Activated CD4-positive, CD25-positive, alpha-beta regulatory T cell (primary cell): ENCODE results near the gene BTBD17.
"Not testable (repeated sequence)": the region's sequence is repeated elsewhere in the genome, so short reads cannot be mapped to it uniquely, and the experiment has no call there.

ENCODE experiments used
- DNase-seq, 4 experiments: peaks; one replicate each; lab custom pipeline; 2025; lab: John Stamatoyannopoulos, UW

Gene BTBD17, protein sequence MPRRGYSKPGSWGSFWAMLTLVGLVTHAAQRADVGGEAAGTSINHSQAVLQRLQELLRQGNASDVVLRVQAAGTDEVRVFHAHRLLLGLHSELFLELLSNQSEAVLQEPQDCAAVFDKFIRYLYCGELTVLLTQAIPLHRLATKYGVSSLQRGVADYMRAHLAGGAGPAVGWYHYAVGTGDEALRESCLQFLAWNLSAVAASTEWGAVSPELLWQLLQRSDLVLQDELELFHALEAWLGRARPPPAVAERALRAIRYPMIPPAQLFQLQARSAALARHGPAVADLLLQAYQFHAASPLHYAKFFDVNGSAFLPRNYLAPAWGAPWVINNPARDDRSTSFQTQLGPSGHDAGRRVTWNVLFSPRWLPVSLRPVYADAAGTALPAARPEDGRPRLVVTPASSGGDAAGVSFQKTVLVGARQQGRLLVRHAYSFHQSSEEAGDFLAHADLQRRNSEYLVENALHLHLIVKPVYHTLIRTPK

DNA sequence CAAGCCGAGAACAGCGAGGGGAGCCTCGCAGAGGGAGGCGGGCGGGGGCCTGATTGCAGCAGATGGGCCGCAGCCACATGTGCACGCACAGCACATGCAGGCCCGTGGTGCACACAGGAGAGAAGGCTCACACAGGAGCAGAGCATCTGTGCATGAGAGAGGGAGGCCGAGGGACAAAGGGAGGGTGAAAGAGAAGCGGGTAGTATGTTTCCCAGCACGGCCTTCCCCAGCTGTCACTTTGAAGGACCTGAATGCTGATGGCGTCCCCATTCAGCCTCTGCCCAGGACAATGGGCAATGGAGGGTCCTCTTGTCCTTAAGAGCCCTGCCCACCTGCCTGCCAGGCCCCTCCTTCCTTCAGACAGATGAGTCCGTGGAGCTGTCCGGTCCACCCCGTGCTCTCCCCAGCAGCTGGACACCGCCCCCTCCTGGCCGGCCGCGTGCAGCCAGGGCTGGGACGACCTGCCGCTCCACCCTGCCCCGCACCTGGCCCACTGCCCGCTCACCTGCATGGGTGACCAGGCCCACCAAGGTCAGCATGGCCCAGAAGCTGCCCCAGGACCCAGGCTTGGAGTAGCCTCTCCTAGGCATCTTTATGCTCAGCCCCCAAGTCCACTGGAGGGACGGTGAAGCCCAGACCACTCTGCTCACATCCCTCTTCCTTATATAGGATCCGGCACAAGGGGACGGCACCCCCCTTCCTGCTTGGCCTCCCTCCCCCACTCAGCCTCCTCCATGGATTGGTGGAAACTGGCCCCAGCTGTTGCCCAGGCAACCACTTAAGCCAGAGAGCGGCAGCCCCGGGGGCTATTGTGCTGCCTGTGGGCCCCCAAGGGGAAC, at the start of gene BTBD17:
TSS of gene BTBD17 (minus strand) at position 639 of the 839 bp plus-strand sequence. CDS start at position 590, 49 bp downstream.
- DNase-seq, result peak; percentile 8 to 22 (median 14)

DNA sequence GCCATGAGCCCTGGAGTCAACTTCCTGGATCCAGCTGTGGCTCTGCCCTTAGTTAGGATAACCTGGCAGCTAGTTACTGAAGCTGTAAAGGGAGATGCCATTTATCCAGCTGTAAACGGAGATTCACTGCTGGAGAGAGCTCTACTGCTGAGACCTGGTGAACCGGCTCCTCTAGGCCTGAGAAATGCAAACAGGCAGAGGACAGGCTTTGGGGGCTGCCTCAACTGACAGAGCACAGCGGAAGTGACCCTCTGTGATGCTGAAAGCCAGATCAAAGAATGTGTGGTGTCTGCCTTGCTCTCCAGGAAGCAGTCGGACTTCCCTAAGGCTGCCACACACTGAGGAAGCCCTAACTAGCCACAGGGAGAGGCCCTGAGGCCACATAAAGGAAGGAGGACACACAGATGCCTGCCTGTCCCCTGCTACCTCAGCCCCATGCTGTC, 48.4 kb upstream of the BTBD17 start:
- DNase-seq, result no peak

DNA sequence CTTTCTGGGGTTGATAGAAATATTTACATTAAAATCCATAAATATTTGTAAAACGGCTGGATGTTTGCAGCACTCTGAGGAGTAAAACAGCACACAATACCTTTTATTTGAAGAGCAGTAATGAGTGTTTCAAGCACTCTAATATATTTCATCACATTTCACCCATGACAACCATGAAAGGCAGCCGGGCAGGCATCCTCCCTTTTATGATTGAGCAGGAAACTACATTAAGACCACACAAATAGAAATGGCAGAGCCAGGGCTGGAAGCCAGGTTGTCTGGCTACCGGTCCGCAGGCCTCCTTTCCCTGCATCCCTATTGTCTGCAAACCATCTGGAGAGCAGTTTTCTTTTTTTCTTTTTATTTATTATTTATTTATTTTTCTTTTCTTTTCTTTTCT, 47.1 kb upstream of the BTBD17 start:
- no peak for DNase-seq

DNA sequence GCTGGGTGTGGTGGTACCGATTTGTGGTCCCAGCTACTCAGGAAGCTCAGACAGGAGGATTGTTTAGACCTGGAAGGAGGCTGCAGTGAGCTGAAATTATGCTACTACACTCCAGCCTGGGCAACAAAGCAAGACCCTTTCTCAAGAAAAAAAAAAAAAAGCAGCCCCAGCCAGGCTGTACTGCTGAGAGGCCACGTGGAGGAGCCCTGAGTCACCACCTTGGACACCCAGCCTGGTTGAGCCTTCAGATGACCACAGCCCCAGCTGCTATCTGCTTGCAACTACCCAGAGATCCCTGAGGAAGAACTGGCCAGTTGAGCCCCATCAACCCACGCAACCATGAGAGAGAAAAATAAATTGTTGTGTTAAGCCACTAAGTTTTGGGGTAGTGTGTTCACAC, 46.6 kb upstream of the BTBD17 start:
- no peak for DNase-seq

DNA sequence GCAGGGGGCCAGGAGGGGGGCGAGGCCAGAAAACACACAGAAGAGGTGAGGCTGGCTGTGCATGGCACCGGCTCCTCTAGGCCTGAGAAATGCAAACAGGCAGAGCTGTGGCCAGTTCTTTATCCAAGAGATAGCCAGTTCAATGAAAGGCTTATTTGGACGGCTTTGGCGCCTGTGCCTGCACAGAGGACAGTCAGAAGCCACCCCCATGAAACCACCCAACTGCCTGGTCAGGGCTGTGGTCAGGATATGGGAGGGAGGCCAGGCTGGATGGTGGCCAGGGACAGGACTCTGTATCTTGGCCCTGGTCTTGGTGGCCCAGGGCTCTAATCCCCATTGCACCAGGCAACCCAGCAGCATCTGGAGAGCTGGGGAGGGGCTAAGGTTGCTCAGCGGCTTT, 45.7 kb upstream of the BTBD17 start:
- no peak for DNase-seq

DNA sequence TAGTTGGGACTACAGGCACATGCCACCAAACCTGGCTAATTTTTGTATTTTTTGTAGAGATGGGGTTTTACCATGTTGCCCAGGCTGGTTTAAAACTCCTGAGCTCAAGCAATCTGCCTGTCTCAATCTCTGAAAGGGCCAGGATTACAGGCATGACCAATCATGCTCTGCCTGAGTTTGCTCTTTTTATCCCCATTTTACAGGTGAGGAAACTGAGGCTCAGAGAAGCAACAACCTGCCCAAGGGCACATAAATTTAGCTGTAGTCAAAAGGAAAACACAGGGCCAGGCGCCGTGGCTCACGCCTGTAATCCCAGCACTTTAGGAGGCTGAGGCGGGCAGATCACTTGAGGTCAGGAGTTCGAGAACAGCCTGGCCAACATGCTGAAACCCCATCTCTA, 43.6 kb upstream of the BTBD17 start:
- DNase-seq, result not testable (repeated sequence)

DNA sequence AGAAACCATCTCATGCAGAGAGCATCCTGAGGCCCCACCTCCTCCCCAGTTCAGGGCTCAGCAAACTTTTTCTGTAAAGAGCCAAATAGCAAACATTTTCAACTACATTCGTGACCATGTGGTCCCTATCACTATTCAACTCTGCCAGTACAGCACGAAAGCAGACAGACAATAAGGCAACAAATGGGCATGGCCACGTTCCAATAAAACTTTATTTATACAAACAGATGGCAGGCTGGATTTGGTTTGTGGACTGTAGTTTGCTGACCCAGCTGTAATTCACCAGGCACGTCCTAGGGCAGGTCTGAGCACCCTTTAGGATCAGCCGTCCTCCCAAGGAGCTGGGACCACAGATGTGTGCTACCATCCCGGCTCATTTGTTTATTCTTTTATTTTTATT, 43.1 kb upstream of the BTBD17 start:
- no peak for DNase-seq

DNA sequence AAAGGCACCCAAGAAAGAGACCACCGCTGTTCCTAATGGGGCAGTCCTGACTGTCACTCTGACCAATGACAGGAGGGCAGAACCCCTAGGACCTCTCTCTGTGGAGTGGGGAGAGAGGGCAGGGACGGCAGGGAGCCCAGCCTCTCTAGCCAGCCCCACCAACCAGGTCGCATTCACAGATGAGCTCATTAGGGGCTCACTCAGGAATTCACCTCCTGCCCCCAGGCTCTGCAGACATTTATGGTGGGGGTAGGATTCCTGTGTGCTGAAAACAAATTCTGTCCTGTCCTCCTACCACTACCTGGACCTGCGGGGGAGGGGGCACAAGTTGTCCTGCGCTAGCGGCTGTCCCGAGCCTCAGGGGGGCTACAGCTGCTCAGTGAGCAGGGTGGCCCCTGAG, 42.5 kb upstream of the BTBD17 start:
- no peak for DNase-seq

DNA sequence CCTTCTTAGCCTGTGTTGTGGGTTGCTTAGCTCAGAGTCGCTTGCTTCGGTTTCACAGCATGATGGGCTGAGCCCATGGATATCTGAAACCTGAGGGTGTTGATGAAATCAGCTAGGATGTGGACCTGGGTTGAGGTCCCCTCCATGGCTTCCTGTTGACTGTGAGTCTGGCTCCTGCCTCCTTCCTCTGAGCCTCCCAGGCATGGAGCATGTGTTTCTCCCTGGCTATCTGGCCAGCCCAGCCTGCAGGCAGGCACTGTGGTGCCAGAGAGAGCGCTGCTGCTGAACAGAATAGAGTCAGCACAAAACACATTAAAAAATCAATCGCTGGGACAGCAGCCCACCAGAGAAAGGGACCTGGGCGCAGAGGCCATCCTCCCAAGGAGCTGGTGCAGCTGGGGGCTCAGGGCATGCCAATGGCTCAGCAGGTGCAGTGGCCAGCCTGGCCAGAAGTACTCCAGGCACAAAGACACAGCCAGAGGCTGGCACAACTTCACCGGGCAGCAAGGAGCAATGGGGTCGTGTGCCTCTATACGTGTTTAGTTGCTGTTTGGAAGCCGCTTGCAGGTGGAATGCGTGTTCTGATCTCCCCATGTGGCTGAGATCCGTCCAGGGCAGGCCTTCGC, 42.0 kb upstream of the BTBD17 start:
- DNase-seq, result no peak

DNA sequence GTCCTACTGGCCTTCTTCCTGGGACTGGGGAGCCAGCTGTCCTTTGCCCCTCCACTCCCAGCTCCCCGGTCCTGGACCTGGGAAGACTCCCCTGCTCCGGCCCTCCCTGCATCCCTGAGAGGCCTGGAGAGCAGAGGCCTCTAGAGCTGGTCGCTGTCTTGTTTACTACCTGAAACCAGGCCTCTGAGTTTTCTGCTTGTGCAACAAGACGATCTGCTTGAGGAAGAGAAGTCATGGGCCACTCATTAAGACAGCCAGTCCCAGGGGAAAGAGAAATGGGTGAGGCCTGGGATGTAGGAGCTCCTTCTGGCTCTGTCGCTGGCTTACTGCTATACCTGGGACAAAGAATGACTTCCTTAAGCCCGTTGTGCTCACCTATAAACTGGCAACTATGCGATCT, 40.4 kb upstream of the BTBD17 start:
- no peak for DNase-seq

DNA sequence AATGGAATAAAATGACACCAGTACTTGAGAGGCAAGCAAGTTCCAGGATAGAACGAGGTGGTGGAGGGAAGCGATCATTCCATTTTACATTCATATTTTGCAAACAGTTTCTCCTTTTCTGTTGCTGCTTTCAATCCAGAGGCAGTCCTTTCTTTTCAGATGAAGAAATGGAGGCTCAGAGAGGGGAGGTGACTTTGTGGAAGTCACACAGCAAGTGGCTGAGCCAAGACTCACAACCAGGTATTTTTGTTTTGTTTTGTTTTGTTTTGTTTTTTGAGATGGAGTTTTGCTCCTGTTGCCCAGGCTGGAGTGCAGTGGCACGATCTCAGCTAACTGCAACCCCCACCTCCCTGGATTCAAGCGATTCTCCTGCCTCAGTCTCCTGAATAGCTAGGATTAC, 34.9 kb upstream of the BTBD17 start:
- no peak for DNase-seq

DNA sequence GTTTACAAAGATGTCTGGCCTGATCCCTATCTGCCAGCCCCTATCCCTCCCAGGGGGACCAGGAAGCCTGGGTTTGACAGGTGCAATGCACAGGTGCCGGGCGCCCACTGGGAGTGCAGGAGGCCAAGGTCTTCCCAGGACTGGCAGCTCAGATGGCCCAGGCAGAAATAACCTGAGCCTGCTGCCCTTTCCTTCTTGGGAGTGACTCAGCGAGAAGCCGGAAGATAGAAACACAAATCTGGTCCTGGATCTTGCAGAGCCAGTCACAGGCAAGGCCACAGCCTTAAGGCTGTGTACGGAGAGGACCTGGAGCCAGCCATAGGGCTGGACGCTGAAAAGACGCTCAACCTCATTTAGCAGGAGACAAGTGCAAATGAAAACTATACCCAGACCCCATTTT, 33.3 kb upstream of the BTBD17 start:
- DNase-seq, result no peak

DNA sequence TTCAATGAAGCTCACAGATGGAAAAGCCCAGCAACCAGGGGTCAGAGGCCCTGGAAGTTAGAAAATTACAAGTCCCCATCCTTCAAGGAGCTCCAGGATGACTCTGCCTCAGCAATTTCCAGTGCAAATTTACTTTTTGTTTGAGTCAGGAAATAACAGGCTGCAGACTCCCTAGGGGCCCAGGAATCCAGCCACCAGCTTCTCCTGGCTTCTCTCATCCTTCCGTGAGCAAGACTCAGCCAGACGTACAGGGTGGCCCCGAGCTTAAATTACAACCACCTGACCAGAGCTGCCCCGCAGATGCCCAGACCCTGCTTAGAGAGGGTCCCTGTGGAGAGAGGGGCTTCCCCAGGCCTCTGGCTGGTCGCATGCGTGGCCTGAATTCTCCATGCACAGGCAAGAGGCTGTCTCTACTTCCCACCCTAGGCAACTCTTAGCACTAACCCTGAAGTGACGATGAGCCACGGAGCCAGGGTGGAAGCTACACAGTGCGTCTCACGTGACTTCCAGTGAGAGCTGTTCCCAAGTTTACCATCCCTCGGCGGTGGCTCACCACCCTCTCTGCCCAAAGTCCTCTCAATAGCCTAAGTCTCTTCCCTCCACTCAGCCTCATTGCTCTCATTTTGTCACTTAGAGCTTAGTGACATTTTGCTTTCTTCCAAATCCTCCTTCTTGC, 32.7 kb upstream of the BTBD17 start:
- no peak for DNase-seq

DNA sequence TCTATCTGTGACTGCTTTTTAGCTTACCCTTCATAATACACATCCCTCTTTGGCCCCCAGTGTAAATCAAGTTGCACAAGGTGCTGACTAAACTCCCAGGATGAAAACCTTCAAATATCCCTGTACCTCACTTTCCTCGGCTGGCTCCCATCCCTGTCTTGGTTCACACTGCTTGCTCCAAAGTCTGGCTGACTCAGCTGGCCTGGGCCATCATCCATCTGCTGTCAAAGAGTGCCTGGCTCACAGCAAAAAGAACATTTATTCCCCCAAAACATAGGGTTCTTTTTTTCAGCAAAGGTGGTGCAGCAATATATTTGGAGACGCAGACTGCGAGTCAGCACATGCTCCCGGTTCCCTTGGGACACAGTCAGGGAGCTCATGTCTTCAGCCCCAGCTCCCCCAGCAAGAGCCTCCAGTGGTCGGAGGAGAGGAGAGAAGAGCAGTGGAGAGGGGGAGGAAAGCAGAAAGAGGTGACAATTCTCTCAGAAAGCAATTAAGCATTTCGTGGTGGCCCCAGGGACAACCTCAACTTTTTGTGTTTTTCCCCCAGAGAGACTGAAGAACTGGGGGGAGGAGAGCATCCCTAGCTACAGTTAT, 31.8 kb upstream of the BTBD17 start:
- DNase-seq, result no peak

DNA sequence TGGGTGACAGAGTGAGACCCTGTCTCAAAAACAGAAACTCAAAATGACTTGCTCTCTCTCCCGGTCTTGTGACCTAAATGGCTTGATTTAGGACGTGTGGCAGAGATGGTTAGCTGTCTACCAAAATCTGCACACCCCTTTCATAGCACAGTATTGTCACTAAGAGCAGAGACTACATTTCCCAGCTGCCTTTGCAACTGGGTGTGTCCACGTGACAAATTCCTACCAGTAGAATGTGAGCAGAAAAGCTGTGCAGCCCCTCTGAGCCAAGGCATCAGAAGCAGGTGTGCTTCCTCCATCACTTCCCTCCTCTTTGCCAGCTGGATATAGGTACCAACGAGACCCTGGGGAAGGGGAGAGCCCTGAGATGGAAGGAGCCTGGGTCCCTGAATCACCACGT, 31.2 kb upstream of the BTBD17 start:
- no peak for DNase-seq

DNA sequence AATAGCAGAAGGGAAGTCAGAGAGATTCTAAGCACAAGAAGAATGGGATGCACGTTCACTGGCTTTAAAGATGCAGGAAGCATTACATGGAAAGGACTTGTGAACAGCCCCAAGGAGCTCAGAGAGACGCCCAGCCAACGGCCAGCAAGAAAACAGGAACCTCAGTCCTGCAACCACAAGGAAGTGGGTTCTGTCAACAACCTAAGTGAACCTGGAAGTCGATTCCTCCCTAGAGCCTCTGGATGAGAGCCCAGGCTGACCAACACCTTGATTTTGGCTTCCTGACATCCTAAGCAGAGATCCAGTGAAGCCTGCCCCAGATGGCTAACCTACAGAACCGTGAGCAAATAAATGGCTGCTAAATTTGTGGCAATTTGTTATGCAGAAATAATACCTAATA, 30.1 kb upstream of the BTBD17 start:
- DNase-seq, result no peak

DNA sequence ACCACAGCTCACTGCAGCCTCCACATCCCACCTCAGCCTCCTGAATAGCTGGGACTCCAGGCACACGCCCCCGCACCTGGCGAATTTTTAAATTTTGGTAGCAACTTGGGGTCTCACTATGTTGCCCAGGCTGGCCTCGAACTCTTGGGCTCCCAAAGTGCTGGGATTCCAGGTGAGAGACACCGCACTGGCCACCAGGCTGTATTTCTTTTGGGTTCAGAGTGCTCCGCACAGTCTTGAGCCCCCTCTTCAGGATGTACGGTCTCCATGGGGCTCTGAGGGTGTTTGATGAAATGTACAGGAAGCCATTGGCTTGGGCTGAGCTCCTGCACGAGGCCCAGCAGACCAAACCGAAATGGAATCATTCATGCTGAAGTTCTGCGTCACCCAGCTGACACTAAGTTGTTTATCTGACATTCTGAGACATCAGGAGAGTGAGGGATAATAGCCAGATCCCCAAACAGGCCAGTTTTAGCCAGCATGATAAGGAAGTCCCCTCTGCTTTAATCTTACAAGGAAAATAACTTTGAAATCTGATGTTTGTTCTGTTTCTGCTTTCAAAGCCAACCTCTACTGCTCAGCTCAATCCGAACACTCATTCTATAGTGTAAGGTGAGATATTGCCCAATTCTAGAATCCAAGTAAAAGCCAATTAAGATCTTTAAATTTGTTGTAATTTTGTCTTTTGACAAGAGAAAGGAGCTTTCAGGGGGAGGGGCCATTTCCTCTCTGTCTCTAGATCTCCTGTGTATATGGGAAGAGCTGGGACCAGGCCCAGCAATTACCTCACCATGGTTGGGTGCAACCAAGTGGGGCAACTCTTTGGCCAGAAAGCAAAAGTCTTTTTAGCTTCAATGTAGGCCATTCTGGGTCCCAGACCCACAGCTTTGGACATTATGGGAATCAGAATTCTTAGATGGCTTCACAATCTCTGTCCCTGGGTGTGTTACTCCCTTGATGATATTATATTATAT, 29.3 kb upstream of the BTBD17 start:
- no peak for DNase-seq

DNA sequence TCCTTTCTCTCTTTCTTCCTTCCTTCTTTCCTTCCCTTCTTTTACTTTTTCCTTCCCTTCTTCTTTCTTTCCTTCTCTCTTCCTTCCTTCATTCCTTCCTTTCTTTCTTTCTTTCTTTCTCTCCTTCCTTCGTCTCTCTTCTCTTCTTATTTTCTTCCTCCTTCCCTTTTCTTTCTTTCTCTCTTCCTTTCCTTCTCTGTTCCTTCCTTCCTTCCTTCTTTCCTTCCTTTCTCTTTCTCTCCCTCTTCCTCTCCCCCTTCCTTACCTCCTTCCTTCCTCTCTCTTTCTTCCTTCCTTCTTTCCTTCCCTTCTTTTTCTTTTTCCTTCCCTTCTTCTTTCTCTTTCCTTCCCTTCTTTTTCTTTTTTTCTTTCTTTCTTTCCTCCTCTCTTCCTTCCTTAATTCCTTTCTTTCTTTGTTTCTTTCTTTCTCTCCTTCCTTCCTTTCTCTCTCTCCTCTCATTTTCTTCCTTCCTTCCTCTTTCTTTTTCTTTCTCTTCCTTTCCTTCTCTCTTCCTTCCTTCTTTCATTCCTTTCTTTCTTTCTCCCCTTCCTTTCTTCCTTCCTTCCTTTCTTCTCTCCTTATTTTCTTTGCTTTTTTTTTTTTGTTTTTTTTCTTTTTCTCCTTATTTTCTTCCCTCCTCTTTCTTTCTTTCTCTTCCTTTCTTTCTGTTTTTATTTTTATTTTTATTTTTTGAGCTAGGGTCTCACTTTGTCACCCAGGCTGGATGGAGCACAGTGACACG, 28.4 kb upstream of the BTBD17 start:
- no peak for DNase-seq

DNA sequence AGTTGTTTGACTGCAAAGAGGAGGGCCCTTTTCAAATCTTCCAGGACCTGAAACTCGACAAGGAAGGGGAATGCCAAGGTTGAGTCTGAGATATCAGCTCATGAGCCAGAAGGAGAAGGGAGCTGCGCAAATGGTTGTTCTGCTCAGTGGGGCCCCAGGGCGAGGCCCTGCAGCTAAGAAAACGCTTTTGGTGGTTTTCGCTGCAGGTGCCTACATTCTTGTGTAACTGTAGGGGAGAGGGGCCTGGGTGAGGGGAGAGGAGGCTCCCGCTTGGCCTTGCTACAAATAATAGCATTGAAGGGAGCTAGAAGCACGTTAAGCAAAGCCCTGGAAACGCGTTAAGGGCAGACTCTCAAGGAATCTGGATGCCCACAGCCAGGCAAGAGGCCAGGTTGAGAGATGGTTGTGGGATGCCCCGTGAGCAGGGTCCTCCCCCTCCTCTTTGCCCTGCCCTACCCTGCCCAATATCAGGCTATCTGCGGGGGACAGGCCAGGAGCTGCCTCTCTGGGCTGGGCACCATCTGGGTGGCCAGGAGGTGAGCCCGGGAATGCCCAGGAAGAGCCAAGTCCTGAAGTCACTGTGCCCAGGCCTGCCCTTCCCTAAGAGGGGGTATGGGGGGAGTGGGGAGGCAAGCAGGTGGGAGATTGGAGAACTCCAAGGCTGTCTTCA, 27.6 kb upstream of the BTBD17 start:
- DNase-seq, result no peak
